PFSK-1 (cell line): ENCODE results near the gene CLIC5.

Source experiments
- FOXP2 ChIP-seq: optimal IDR thresholded peaks from 2 replicates; pipeline ENCODE3; 2011; ENCODE audit warnings: borderline replicate concordance, control low read depth, inconsistent platforms; ENCODE audit not compliant: insufficient read depth; ENCODE audit errors: extremely low read length, extremely low read depth
- POLR2AphosphoS5 ChIP-seq: IDR thresholded peaks from 2 replicates; pipeline ENCODE4 v1.6.1; 2012; ENCODE audit warnings: low read depth, mild to moderate bottlenecking, control low read depth, low read length, moderate library complexity
- REST ChIP-seq, 2 experiments: IDR thresholded peaks; 2 replicates each; pipeline versions ENCODE4 v1.6.1 to v1.8.0; 2011 to 2012; ENCODE audit warnings: low read depth in 2 of 2, low read length in 2 of 2, control low read depth in 1 of 2, inconsistent platforms in 1 of 2, mild to moderate bottlenecking in 1 of 2, moderate library complexity in 1 of 2; ENCODE audit not compliant: insufficient read depth in 1 of 2
- SIN3A ChIP-seq: IDR thresholded peaks from 2 replicates; pipeline ENCODE4 v1.6.1; 2012; ENCODE audit warnings: mild to moderate bottlenecking, low read length, moderate library complexity, borderline replicate concordance; ENCODE audit not compliant: insufficient read depth
- TAF1 ChIP-seq: IDR thresholded peaks from 2 replicates; pipeline ENCODE4 v1.6.1; 2012; ENCODE audit warnings: low read length, control low read depth, borderline replicate concordance; ENCODE audit not compliant: insufficient read depth

CLIC5 gene

GRCh38 chr6:46059608-46060007 lies 43.9 kb upstream of the CLIC5 start:
- no peak for TF ChIP-seq POLR2AphosphoS5
- TF ChIP-seq FOXP2: no peak
- TF ChIP-seq SIN3A: no peak
- no peak for TF ChIP-seq TAF1
- no peak for TF ChIP-seq REST (IDR thresholded peaks at IDR 0.05; ENCODE audit: insufficient read depth in 1 of 2, low read depth in 2 of 2, low read length in 2 of 2)

- TF ChIP-seq POLR2AphosphoS5 (no peak), FOXP2 (no peak), TAF1 (no peak), SIN3A (no peak), REST (IDR thresholded peaks at IDR 0.05; ENCODE audit: insufficient read depth in 1 of 2, low read depth in 2 of 2, low read length in 2 of 2) (no peak)
Measured at GRCh38 chr6:46058951-46059350, 43.3 kb upstream of the CLIC5 start.

- TF ChIP-seq TAF1 (no peak), SIN3A (no peak), FOXP2 (no peak), POLR2AphosphoS5 (no peak), REST (IDR thresholded peaks at IDR 0.05; ENCODE audit: insufficient read depth in 1 of 2, low read depth in 2 of 2, low read length in 2 of 2) (no peak)
Measured at GRCh38 chr6:46057792-46058191, 42.1 kb upstream of the CLIC5 start.

GRCh38 chr6:46056906-46057529 lies 41.4 kb upstream of the CLIC5 start:
- no peak for TF ChIP-seq POLR2AphosphoS5
- no peak for TF ChIP-seq SIN3A
- no peak for TF ChIP-seq FOXP2
- no peak for TF ChIP-seq REST (IDR thresholded peaks at IDR 0.05; ENCODE audit: insufficient read depth in 1 of 2, low read depth in 2 of 2, low read length in 2 of 2)
- TF ChIP-seq TAF1: no peak

- TF ChIP-seq TAF1 (no peak), SIN3A (no peak), REST (IDR thresholded peaks at IDR 0.05; ENCODE audit: insufficient read depth in 1 of 2, low read depth in 2 of 2, low read length in 2 of 2) (no peak), POLR2AphosphoS5 (no peak), FOXP2 (no peak)
Measured at GRCh38 chr6:46054516-46054915, 38.9 kb upstream of the CLIC5 start.
